Liver (tissue), 9 donors: ENCODE data around the gene ARHGAP30. TPM values are rescaled to one million over a fixed set of nuclear protein-coding genes. Genes with fewer than 3 reads are reported as not detected.
A peak's percentile ranks its signal among the peaks of the same experiment; 100 is the strongest.

ENCODE experiments used
- DNase-seq: peaks from one replicate; pipeline ENCODE4 v3.0.0-alpha.2; 2017; ENCODE audit warnings: low spot score
- H3K27ac ChIP-seq, 2 donors: one replicate each; pipeline ENCODE4 v1.7.0; 2013; ENCODE audit warnings: inconsistent platforms in 2 of 2, low read length in 2 of 2, control low read depth in 1 of 2, low read depth in 1 of 2, mild to moderate bottlenecking in 1 of 2
- H3K27me3 ChIP-seq, 4 donors: one replicate each; pipeline versions ENCODE4 v1.6.1 to v1.7.0; 2013; ENCODE audit warnings: low read length in 3 of 4, inconsistent platforms in 1 of 4, mild to moderate bottlenecking in 1 of 4, moderate library complexity in 1 of 4; ENCODE audit not compliant: control insufficient read depth in 4 of 4, insufficient read depth in 4 of 4
- H3K36me3 ChIP-seq, 4 donors: one replicate each; pipeline versions ENCODE4 v1.6.1 to v1.7.0; 2013; ENCODE audit warnings: low read length in 3 of 4, mild to moderate bottlenecking in 3 of 4, low read depth in 1 of 4, moderate library complexity in 1 of 4; ENCODE audit not compliant: control insufficient read depth in 4 of 4, insufficient read depth in 3 of 4
- H3K4me1 ChIP-seq, 4 donors: one replicate each; pipeline versions ENCODE4 v1.6.1 to v1.7.0; 2013; ENCODE audit warnings: low read length in 3 of 4, mild to moderate bottlenecking in 3 of 4, moderate library complexity in 1 of 4; ENCODE audit not compliant: control insufficient read depth in 4 of 4, insufficient read depth in 4 of 4
- H3K4me3 ChIP-seq, 3 donors: one replicate each; pipeline versions ENCODE4 v1.6.1 to v1.7.0; 2013; ENCODE audit warnings: low read length in 3 of 3, control low read depth in 1 of 3, low read depth in 1 of 3, mild to moderate bottlenecking in 1 of 3
- H3K9ac ChIP-seq, 2 donors: one replicate each; pipeline ENCODE4 v1.7.0; 2013; ENCODE audit warnings: low read length in 2 of 2, mild to moderate bottlenecking in 2 of 2, moderate library complexity in 2 of 2, control low read depth in 1 of 2, low read depth in 1 of 2
- H3K9me3 ChIP-seq, 4 donors: one replicate each; pipeline versions ENCODE4 v1.6.1 to v1.7.0; 2013; ENCODE audit warnings: low read length in 3 of 4; ENCODE audit not compliant: control insufficient read depth in 4 of 4
- EGR1 ChIP-seq, 2 donors: IDR thresholded peaks; 2 replicates each; pipeline ENCODE4 v1.6.1; 2016 to 2018; ENCODE audit warnings: antibody characterized with exemption in 2 of 2, low read depth in 2 of 2
- FOXA1 ChIP-seq: IDR thresholded peaks from 2 replicates; pipeline ENCODE4 v1.6.1; 2016; ENCODE audit warnings: antibody characterized with exemption
- GABPA ChIP-seq, 2 donors: IDR thresholded peaks in 1 of 2; conservative IDR thresholded peaks in 1 of 2; 2 replicates each; pipeline ENCODE4 v1.6.1; 2016; ENCODE audit warnings: antibody characterized with exemption in 2 of 2, mild to moderate bottlenecking in 1 of 2, moderate library complexity in 1 of 2
- HNF4A ChIP-seq, 2 donors: conservative IDR thresholded peaks; 2 replicates each; pipeline ENCODE4 v1.6.1; 2016; ENCODE audit warnings: antibody characterized with exemption in 2 of 2, mild to moderate bottlenecking in 2 of 2
- HNF4G ChIP-seq: IDR thresholded peaks from 2 replicates; pipeline ENCODE4 v1.6.1; 2016; ENCODE audit warnings: antibody characterized with exemption
- JUND ChIP-seq, 2 donors: IDR thresholded peaks; 2 replicates each; pipeline ENCODE4 v1.6.1; 2016; ENCODE audit warnings: antibody characterized with exemption in 2 of 2
- NR2F2 ChIP-seq: IDR thresholded peaks from 2 replicates; pipeline ENCODE4 v1.6.1; 2016; ENCODE audit warnings: antibody characterized with exemption
- RAD21 ChIP-seq, 2 donors: IDR thresholded peaks; 2 replicates each; pipeline ENCODE4 v1.6.1; 2016; ENCODE audit warnings: antibody characterized with exemption in 2 of 2, mild to moderate bottlenecking in 2 of 2
- RXRA ChIP-seq, 2 donors: IDR thresholded peaks; 2 replicates each; pipeline ENCODE4 v1.6.1; 2017 to 2018; ENCODE audit warnings: antibody characterized with exemption in 2 of 2, mild to moderate bottlenecking in 1 of 2
- SP1 ChIP-seq: IDR thresholded peaks from 2 replicates; pipeline ENCODE4 v1.6.1; 2018; ENCODE audit warnings: antibody characterized with exemption, mild to moderate bottlenecking
- TAF1 ChIP-seq: conservative IDR thresholded peaks from 2 replicates; pipeline ENCODE4 v1.6.1; 2016; ENCODE audit warnings: antibody characterized with exemption, mild to moderate bottlenecking
- YY1 ChIP-seq: IDR thresholded peaks from 2 replicates; pipeline ENCODE4 v1.6.1; 2016; ENCODE audit warnings: antibody characterized with exemption, mild to moderate bottlenecking
- WGBS: extraction: QIAGEN DNeasy Blood & Tissue Kit; methylation state at CpG from one replicate; pipeline ENCODE4 v1.1.7; 2013; 5-methylcytosine and 5-hydroxymethylcytosine counted together
- polyA plus RNA-seq, 2 donors: library from polyadenylated mRNA; stranded (reverse) in 1 of 2; unstranded in 1 of 2; fragments of 200-250 nt in 1 of 2; fragments of >200 nt in 1 of 2; fragmentation: Nextera tagmentation in 1 of 2; extraction: Ambion mirVana in 1 of 2; gene quantifications; one replicate each; pipeline versions ENCODE4 v1.2.1 to v1.2.3, GENCODE V29; 2013 to 2015
- total RNA-seq, 2 donors: library from RNA; depleted of rRNA; stranded (reverse); fragments of >200 nt; gene quantifications; one replicate each; pipeline ENCODE4 v1.2.3, GENCODE V29; 2014
- TF ChIP-seq, protein P1 (sequence below): IDR thresholded peaks from 2 replicates; pipeline ENCODE4 v1.6.1; 2016; ENCODE audit warnings: antibody characterized with exemption, mild to moderate bottlenecking
- TF ChIP-seq, protein P2 (sequence below): fragments of 150-350 bp; IDR thresholded peaks from 2 replicates; pipeline ENCODE4 v1.5.1; 2017; ENCODE audit warnings: improper control_type of control experiment, low read depth, low read length; ENCODE audit not compliant: missing input control
- TF ChIP-seq, protein P3 (sequence below): IDR thresholded peaks from 2 replicates; pipeline ENCODE4 v1.6.1; 2016; ENCODE audit warnings: antibody characterized with exemption
- TF ChIP-seq, protein P4 (sequence below): IDR thresholded peaks from 2 replicates; pipeline ENCODE4 v1.6.1; 2016; ENCODE audit warnings: antibody characterized with exemption
- TF ChIP-seq, protein P5 (sequence below): IDR thresholded peaks from 2 replicates; pipeline ENCODE4 v1.6.1; 2016; ENCODE audit warnings: antibody characterized with exemption
- donor health status: healthy.
- donor health status: healthy.
- donor health status: healthy.
- donor health status: healthy.
- donor health status: healthy.

The ARHGAP30 gene
- total and polyA plus RNA-seq, 4 donors, result 1.2 to 8.9 (median 5.0) TPM

DNA sequence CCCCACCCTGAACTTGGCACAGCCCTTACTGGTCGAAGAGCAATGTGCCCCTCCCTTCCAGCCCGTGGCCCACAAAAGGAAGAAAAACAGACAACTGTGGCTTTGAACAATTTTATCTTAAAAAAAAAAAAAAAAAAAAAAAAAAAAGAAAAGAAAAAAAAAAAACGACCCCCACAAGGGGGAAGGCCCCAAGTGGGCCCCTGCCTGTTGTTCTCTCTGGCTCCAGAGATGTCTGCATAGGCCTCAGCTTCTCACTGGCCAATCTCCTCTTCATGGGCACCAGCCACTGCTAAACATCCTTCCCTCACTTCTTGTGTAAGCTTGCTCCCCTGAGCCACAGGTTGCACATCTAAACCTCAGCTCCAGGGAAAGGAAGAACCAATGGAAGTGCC lies 30.5 kb downstream of the ARHGAP30 start:
- H3K4me3 ChIP-seq, result peak overlapping the region; percentile 66 to 80 (median 68)
- H3K4me1 ChIP-seq, result peaks cover 8 to 27% (median 14%) of the 10 kb centered on the region in 4 donors
- DNase-seq, result no peak
- no peaks in the 10 kb centered on the region for H3K9me3 ChIP-seq
- no peaks in the 10 kb centered on the region for H3K27me3 ChIP-seq
- peaks cover 2 to 37% (median 30%) of the 10 kb centered on the region in 4 donors for H3K36me3 ChIP-seq
- TF ChIP-seq FOXA1 (no peak), RXRA (IDR thresholded peaks at IDR 0.05) (no peak), TAF1 (no peak)
- no peak overlapping the region for H3K9ac ChIP-seq
- WGBS, result 9% methylated on average over 3 of the region's 3 CpGs
- peak overlapping the region; percentile 9 to 78 for H3K27ac ChIP-seq

DNA sequence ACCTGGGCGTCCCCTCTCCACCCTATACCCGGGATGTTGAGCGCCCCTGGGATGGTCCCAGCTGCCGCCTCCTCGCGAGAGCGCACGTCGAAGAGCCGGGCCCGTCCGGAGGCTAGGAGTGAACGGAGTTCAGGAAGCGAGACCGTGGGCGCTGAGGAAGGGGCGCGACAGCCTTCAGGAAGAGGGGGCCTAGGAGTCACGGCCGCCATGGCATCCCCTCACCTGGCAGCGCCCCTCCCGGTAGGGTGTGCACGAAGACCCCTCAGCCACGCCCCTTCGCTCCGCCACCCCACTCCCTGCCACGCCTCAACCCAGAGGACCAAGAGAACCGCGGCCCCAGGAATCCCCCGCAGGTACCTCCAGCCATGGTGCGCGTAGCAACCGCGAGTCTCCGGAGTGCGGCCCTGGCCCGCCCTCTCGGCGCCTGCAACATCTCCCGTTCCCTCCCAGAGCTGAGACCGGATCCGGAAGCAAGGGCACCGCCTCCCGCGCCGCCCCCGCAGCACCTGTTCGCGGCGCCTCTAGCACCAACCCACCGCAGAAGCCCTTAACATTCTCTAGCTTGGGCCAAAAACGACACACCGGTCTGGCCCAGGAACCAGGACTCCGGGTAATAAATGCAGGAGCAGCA lies 31.1 kb downstream of the ARHGAP30 start, which contains the start of gene TSTD1:
Gene TSTD1, minus strand, starts transcription at position 442 of the 631 bp plus-strand sequence. Its CDS starts 75 bp downstream, at position 367.
- Histone ChIP-seq H3K4me1 (peaks cover 8 to 26% (median 12%) of the 10 kb centered on the region in 4 donors), H3K36me3 (peaks cover 2 to 37% (median 30%) of the 10 kb centered on the region in 4 donors), H3K9ac (no peak within 1 kb of the TSS), H3K4me3 (peak within 1 kb of the TSS; percentile 66 to 80 (median 68)), H3K27ac (peak within 1 kb of the TSS; percentile 9 to 78), H3K9me3 (no peaks in the 10 kb centered on the region), H3K27me3 (no peaks in the 10 kb centered on the region)
- DNase-seq, result peak; percentile 60
- WGBS, result 14% methylated on average over 54 of the region's 54 CpGs
- TF ChIP-seq NR2F2 (no peak), FOXA1 (no peak), TAF1 (no peak), RXRA (IDR thresholded peaks at IDR 0.05) (peak in 1 of 2 donors; percentile 6), YY1 (peak; percentile 51), JUND (IDR thresholded peaks at IDR 0.05) (no peak), SP1 (no peak), HNF4A (conservative IDR thresholded peaks at IDR 0.05) (no peak), GABPA (IDR thresholded peaks at IDR 0.05 in 1 of 2, conservative IDR thresholded peaks at IDR 0.05 in 1 of 2) (peak; percentile 77 to 94), EGR1 (IDR thresholded peaks at IDR 0.05; ENCODE audit: low read depth in 2 of 2) (peak; percentile 99 to 100), RAD21 (IDR thresholded peaks at IDR 0.05) (peak in 1 of 2 donors; percentile 15), HNF4G (no peak)
- TF ChIP-seq, protein P1, sequence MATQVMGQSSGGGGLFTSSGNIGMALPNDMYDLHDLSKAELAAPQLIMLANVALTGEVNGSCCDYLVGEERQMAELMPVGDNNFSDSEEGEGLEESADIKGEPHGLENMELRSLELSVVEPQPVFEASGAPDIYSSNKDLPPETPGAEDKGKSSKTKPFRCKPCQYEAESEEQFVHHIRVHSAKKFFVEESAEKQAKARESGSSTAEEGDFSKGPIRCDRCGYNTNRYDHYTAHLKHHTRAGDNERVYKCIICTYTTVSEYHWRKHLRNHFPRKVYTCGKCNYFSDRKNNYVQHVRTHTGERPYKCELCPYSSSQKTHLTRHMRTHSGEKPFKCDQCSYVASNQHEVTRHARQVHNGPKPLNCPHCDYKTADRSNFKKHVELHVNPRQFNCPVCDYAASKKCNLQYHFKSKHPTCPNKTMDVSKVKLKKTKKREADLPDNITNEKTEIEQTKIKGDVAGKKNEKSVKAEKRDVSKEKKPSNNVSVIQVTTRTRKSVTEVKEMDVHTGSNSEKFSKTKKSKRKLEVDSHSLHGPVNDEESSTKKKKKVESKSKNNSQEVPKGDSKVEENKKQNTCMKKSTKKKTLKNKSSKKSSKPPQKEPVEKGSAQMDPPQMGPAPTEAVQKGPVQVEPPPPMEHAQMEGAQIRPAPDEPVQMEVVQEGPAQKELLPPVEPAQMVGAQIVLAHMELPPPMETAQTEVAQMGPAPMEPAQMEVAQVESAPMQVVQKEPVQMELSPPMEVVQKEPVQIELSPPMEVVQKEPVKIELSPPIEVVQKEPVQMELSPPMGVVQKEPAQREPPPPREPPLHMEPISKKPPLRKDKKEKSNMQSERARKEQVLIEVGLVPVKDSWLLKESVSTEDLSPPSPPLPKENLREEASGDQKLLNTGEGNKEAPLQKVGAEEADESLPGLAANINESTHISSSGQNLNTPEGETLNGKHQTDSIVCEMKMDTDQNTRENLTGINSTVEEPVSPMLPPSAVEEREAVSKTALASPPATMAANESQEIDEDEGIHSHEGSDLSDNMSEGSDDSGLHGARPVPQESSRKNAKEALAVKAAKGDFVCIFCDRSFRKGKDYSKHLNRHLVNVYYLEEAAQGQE, result peak; percentile 18
- TF ChIP-seq, protein P2, sequence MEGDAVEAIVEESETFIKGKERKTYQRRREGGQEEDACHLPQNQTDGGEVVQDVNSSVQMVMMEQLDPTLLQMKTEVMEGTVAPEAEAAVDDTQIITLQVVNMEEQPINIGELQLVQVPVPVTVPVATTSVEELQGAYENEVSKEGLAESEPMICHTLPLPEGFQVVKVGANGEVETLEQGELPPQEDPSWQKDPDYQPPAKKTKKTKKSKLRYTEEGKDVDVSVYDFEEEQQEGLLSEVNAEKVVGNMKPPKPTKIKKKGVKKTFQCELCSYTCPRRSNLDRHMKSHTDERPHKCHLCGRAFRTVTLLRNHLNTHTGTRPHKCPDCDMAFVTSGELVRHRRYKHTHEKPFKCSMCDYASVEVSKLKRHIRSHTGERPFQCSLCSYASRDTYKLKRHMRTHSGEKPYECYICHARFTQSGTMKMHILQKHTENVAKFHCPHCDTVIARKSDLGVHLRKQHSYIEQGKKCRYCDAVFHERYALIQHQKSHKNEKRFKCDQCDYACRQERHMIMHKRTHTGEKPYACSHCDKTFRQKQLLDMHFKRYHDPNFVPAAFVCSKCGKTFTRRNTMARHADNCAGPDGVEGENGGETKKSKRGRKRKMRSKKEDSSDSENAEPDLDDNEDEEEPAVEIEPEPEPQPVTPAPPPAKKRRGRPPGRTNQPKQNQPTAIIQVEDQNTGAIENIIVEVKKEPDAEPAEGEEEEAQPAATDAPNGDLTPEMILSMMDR, result no peak
- TF ChIP-seq, protein P3, sequence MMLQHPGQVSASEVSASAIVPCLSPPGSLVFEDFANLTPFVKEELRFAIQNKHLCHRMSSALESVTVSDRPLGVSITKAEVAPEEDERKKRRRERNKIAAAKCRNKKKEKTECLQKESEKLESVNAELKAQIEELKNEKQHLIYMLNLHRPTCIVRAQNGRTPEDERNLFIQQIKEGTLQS, result no peak
- TF ChIP-seq, protein P4, sequence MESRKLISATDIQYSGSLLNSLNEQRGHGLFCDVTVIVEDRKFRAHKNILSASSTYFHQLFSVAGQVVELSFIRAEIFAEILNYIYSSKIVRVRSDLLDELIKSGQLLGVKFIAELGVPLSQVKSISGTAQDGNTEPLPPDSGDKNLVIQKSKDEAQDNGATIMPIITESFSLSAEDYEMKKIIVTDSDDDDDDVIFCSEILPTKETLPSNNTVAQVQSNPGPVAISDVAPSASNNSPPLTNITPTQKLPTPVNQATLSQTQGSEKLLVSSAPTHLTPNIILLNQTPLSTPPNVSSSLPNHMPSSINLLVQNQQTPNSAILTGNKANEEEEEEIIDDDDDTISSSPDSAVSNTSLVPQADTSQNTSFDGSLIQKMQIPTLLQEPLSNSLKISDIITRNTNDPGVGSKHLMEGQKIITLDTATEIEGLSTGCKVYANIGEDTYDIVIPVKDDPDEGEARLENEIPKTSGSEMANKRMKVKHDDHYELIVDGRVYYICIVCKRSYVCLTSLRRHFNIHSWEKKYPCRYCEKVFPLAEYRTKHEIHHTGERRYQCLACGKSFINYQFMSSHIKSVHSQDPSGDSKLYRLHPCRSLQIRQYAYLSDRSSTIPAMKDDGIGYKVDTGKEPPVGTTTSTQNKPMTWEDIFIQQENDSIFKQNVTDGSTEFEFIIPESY, result no peak
- TF ChIP-seq, protein P5, sequence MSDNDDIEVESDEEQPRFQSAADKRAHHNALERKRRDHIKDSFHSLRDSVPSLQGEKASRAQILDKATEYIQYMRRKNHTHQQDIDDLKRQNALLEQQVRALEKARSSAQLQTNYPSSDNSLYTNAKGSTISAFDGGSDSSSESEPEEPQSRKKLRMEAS, result peak; percentile 57
